ENCODE results near the gene METTL16. TPM values are rescaled to one million over a fixed set of nuclear protein-coding genes. Genes with fewer than 3 reads are reported as not detected.

The METTL16 gene
- total RNA-seq, 1 donor from 2014 or later, result 39.3 TPM

DNA sequence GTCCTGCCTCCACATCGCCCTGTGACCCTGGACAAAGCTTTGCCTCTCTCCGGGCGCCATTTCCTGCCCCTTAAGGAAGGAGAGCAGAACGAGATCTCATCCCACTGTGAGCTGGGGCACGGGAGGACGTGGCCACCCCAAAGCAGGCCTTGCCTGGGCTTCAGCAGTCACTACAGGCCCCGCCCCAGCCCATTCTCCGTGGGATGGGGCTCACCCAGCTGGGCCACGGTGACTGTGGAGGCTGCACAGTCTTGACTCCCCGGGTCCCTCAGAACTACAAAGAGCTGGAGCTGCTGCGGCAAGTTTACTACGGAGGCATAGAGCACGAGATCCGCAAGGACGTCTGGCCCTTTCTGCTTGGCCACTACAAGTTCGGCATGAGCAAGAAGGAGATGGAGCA, 139.0 kb downstream of the METTL16 start:
- no peak for DNase-seq (ENCODE audit: extremely low spot score, unreplicated experiment)
- Mint-ChIP-seq H3K4me1 (ENCODE audit: unreplicated experiment) (peaks cover 5% of the 10 kb centered on the region), H3K4me3 (no peak overlapping the region), H3K36me3 (no peaks in the 10 kb centered on the region), H3K27ac (no peak overlapping the region), H3K27me3 (no peaks in the 10 kb centered on the region), H3K9me3 (no peaks in the 10 kb centered on the region)
- TF ChIP-seq, protein P1, sequence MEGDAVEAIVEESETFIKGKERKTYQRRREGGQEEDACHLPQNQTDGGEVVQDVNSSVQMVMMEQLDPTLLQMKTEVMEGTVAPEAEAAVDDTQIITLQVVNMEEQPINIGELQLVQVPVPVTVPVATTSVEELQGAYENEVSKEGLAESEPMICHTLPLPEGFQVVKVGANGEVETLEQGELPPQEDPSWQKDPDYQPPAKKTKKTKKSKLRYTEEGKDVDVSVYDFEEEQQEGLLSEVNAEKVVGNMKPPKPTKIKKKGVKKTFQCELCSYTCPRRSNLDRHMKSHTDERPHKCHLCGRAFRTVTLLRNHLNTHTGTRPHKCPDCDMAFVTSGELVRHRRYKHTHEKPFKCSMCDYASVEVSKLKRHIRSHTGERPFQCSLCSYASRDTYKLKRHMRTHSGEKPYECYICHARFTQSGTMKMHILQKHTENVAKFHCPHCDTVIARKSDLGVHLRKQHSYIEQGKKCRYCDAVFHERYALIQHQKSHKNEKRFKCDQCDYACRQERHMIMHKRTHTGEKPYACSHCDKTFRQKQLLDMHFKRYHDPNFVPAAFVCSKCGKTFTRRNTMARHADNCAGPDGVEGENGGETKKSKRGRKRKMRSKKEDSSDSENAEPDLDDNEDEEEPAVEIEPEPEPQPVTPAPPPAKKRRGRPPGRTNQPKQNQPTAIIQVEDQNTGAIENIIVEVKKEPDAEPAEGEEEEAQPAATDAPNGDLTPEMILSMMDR (conservative IDR thresholded peaks at IDR 0.05), result no peak

DNA sequence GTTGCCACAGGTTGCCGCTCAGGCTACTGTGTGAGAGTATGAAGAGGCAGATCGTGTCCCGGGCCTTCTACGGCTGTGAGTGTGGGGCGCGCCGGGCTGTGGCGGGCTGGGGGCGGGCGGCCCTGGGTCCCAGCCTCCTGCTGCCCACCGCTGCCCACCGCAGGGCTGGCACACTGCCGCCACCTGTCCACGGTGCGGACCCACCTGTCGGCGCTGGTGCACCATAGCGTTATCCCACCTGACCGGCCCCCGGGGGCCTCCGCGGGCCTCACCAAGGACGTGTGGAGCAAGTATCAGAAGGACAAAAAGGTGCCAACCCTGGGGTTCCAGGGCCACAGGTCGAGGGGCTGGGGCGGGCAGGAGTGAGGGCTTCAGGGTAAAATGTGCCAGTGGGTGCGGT, 139.5 kb downstream of the METTL16 start:
- no peaks in the 10 kb centered on the region for H3K27me3 Mint-ChIP-seq
- H3K4me3 Mint-ChIP-seq, result no peak overlapping the region
- H3K4me1 Mint-ChIP-seq (ENCODE audit: unreplicated experiment), result peaks cover 5% of the 10 kb centered on the region
- no peaks in the 10 kb centered on the region for H3K36me3 Mint-ChIP-seq
- H3K27ac Mint-ChIP-seq, result no peak overlapping the region
- H3K9me3 Mint-ChIP-seq, result no peaks in the 10 kb centered on the region
- TF ChIP-seq, protein P1 (conservative IDR thresholded peaks at IDR 0.05), result no peak
- DNase-seq (ENCODE audit: extremely low spot score, unreplicated experiment), result no peak

DNA sequence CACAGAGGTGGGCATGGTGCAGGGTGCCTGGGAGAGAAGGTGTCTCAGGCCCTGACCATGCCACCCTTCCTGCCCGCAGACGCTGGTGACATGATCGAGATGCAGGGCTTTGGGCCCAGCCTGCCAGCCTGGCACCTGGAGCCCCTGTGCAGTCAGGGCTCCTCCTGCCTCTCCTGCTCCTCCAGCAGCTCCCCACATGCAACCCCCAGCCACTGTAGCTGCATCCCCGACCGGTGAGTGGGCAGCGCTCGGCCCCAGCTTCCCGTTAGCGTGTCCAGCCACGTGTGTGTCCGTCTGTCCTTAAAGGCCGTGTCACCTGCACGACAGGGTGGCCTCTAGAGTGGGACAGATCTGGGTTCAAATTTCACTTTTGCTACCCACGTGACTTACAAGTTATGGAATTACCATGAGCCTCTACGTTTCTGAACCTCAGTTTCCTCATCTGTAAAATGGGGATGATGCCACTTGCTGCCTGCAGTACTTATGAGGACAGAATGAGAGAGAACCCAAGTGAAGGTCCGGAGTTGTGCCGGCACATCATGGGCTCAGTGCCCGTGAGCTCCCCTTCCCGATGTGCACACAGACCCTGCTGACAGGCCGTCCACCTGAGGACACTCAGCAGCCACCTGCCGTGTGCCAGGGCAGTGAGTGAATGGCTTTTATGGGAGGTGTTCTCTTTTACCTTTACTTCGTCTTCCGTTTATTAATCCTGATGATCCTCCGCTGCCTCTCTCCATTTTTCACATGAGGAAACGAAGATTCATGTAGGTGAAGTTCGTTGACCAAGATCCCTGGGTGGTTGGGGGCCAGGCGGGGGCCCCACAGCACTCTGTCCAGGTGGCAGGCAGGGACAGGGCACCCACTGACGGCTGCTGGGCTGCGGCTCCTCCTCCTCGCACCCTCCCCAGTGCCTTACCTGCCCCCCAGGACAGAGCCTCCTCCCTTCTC, 140.2 kb downstream of the METTL16 start:
- TF ChIP-seq, protein P1 (conservative IDR thresholded peaks at IDR 0.05), result no peak
- no peak for DNase-seq (ENCODE audit: extremely low spot score, unreplicated experiment)
- Mint-ChIP-seq H3K9me3 (no peaks in the 10 kb centered on the region), H3K27ac (no peak overlapping the region), H3K36me3 (no peaks in the 10 kb centered on the region), H3K4me3 (no peak overlapping the region), H3K27me3 (no peaks in the 10 kb centered on the region), H3K4me1 (ENCODE audit: unreplicated experiment) (peaks cover 5% of the 10 kb centered on the region)

DNA sequence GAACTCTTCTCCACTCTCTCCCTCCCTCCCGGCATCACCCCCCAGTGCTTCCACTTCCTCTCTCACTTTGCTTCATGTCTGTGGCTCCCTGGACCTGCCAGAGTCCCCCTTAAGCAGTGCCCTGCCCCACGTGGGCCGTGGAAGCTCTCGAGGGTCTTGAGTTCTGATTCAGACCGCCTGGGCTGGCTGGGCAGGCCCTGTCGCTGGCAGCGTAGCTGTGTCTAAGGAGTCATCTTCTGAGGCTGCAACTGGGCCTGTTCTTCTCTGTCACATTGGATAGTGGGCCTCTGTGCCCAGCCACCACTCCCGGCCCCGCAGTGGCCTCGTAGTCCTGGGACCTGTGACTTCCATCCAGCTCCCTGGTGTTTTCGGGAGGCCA, 141.5 kb downstream of the METTL16 start:
- TF ChIP-seq, protein P1 (conservative IDR thresholded peaks at IDR 0.05), result no peak
- H3K9me3 Mint-ChIP-seq, result no peaks in the 10 kb centered on the region
- peaks cover 5% of the 10 kb centered on the region for H3K4me1 Mint-ChIP-seq (ENCODE audit: unreplicated experiment)
- H3K36me3 Mint-ChIP-seq, result no peaks in the 10 kb centered on the region
- no peak for DNase-seq (ENCODE audit: extremely low spot score, unreplicated experiment)
- H3K4me3 Mint-ChIP-seq, result no peak overlapping the region
- no peaks in the 10 kb centered on the region for H3K27me3 Mint-ChIP-seq
- no peak overlapping the region for H3K27ac Mint-ChIP-seq

DNA sequence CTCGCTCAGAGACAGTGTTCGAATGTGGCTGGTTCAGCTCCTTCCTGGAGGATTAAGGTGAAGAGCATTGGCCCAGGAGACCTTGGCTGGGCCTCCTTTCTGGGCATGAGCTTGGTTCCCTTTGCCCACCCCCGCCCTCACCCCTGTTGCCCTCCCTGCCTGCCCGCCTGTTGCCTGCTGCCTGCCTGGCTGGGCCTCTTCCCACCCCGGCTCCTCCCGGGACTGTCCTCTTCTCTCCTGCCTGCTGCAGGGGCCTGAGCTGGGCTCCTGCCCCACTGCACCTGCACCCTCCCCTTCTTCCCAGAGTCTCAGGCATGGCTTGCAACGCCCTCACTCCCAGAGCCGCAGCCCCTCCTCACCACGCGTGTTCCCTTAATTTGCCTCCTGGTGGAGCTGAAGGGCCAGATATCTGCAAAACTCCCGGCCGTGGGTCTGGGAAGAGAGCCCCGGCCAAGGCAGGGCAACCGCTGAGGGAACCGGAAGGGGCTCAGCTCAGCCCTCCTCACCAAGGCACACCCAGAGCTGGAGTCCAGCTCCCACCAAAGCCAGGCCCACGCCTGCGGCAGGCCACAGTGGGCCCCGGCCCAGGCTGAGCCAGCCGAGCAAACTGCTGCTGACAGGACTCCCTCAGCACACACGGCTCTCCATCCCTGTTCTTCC, 142.0 kb downstream of the METTL16 start:
- Mint-ChIP-seq H3K27me3 (no peaks in the 10 kb centered on the region), H3K4me3 (no peak overlapping the region), H3K36me3 (no peaks in the 10 kb centered on the region), H3K27ac (no peak overlapping the region), H3K9me3 (no peaks in the 10 kb centered on the region), H3K4me1 (ENCODE audit: unreplicated experiment) (peaks cover 2% of the 10 kb centered on the region)
- DNase-seq (ENCODE audit: extremely low spot score, unreplicated experiment), result no peak
- TF ChIP-seq, protein P1 (conservative IDR thresholded peaks at IDR 0.05), result peak; percentile 45
